Nephron (organoid): ENCODE data around the gene ATP7B.

ENCODE experiments used
- H3K27ac Mint-ChIP-seq, 3 experiments: 2 replicates each; pipeline ENCODE4 v1.8.0; 2020; ENCODE audit warnings: mixed read lengths in 3 of 3, mild to moderate bottlenecking in 2 of 3, moderate library complexity in 1 of 3
- H3K27me3 Mint-ChIP-seq: 2 replicates; pipeline ENCODE4 v1.8.0; 2021; ENCODE audit warnings: low read depth, mild to moderate bottlenecking, moderate library complexity, mixed read lengths
- H3K36me3 Mint-ChIP-seq: 2 replicates; pipeline ENCODE4 v1.8.0; 2020; ENCODE audit warnings: low read depth, mixed read lengths
- H3K4me1 Mint-ChIP-seq: 2 replicates; pipeline ENCODE4 v1.8.0; 2020; ENCODE audit warnings: mixed read lengths
- H3K4me3 Mint-ChIP-seq, 3 experiments: 2 replicates each; pipeline ENCODE4 v1.8.0; 2020; ENCODE audit warnings: mild to moderate bottlenecking in 3 of 3, mixed read lengths in 3 of 3, moderate library complexity in 2 of 3
- H3K9me3 Mint-ChIP-seq: 2 replicates; pipeline ENCODE4 v1.8.0; 2020; ENCODE audit warnings: mixed read lengths
- TF ChIP-seq, protein P1 (sequence below), 3 experiments: fragments of 200-600 bp; sonication (generic); IDR thresholded peaks; one replicate each; pipeline ENCODE4 v1.5.0; 2021; ENCODE audit warnings: antibody characterized with exemption in 3 of 3; ENCODE audit not compliant: unreplicated experiment in 3 of 3

The ATP7B gene

DNA sequence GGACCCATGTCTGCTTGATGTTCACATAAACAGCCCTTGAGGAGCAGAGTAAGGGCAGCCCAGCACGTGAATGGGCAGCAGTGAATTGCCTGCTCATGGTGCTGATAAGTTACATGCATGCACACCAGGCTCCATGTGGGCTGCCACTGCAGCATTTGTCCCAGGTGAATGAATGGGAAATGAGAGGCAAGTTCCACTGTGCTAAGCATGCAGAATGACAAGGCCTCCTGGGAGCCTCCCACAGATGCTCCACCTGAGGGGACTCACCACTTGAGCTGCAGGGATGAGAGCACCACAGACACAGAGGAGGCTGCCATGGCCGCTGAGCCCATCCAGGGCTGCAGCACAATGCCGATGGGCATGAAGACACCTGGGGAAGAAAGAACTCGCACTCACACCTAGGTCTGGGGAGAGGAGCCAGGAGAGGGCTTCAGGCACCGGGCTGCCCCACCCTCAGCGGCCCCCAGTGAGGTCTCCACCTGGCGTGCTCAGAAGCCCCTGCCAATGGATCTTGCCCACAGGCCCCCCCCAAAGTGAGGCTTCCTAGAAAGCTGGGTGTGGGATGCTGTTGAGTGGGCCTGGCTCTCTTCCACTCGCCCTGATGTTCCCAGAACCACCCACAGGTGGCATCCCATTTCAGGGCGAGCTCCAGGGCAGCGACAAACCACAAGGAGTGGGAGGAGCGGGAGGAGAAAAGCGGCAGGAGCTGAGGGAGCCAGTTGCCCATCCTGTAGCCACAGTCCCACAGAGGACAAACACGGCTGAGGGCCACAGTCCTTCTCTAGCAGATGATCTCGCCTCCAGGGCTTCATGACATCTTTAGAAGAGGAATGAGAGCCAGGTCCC, 75.7 kb downstream of the ATP7B start:
- no peaks in the 10 kb centered on the region for H3K9me3 Mint-ChIP-seq
- H3K27me3 Mint-ChIP-seq: peaks cover 4% of the 10 kb centered on the region
- TF ChIP-seq, protein P1, sequence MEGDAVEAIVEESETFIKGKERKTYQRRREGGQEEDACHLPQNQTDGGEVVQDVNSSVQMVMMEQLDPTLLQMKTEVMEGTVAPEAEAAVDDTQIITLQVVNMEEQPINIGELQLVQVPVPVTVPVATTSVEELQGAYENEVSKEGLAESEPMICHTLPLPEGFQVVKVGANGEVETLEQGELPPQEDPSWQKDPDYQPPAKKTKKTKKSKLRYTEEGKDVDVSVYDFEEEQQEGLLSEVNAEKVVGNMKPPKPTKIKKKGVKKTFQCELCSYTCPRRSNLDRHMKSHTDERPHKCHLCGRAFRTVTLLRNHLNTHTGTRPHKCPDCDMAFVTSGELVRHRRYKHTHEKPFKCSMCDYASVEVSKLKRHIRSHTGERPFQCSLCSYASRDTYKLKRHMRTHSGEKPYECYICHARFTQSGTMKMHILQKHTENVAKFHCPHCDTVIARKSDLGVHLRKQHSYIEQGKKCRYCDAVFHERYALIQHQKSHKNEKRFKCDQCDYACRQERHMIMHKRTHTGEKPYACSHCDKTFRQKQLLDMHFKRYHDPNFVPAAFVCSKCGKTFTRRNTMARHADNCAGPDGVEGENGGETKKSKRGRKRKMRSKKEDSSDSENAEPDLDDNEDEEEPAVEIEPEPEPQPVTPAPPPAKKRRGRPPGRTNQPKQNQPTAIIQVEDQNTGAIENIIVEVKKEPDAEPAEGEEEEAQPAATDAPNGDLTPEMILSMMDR (IDR thresholded peaks at IDR 0.05; ENCODE audit: unreplicated experiment in 3 of 3): peak in 2 of 3 experiments; percentile 34 to 36
- H3K4me3 Mint-ChIP-seq: no peak overlapping the region
- H3K4me1 Mint-ChIP-seq: peaks cover 5% of the 10 kb centered on the region
- no peak overlapping the region for H3K27ac Mint-ChIP-seq
- H3K36me3 Mint-ChIP-seq: peaks cover 19% of the 10 kb centered on the region

DNA sequence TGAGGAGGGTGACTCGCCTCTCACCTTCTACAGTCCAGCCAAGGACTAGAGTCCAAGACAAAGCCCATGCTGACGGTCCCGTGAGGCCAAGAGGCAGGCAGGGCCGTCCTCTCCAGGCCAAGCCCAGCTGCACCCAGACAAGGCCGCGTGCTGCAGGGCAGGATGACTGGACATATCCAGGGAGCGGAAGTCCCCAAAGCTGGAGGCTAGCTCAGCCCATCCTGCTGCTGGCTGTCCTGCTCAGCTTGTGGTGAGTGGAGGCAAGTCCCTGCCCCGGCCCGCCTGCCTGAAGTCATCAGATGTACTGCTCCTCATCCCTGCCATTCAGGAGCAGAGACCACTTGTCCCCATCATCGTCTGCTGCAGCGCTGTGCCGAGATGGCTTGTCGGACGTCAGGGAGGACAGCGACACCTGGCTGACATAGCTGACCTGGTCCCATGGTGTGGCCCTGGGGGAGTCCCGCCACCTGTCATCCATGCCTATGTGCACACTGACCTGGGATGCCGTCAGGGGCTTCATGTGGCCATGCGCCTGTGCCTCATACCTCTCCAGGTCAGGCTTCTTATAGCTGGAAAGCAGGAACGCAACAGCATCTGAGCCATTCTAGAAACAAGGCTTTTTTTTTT, 76.7 kb downstream of the ATP7B start:
- no peak overlapping the region for H3K4me3 Mint-ChIP-seq
- peaks cover 2% of the 10 kb centered on the region for H3K27me3 Mint-ChIP-seq
- peaks cover 19% of the 10 kb centered on the region for H3K36me3 Mint-ChIP-seq
- H3K4me1 Mint-ChIP-seq: peaks cover 5% of the 10 kb centered on the region
- no peak overlapping the region for H3K27ac Mint-ChIP-seq
- H3K9me3 Mint-ChIP-seq: no peaks in the 10 kb centered on the region
- TF ChIP-seq, protein P1 (IDR thresholded peaks at IDR 0.05; ENCODE audit: unreplicated experiment in 3 of 3): no peak

DNA sequence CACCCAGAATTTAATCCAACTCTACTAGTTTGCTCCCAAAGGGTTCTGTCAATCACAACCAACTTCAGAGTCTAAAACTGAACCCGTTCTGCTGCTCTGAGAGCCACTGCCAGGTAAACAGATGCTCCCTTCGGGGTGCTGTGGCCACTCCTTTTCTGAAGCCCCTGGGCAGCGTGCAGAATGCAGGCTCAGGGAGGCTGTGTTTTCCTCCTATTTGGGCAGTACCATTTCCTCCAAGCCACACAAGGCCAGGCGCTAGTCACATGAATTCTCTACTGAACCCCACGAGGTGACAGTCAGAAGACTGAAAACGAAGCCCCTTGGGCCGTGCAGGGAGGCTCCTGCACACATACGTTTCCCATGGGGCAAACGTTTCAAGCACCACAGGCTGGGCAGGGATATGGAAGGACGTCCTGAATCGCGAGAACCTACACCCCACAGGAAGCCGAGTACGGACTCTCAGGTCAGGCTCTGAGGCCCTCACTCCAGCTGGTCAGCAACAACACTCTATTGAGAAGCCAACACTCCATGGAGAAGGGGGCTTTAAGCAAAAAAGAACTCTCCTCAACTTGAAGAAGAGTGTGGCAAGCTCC, 77.7 kb downstream of the ATP7B start:
- Mint-ChIP-seq H3K4me3 (no peak overlapping the region), H3K9me3 (no peaks in the 10 kb centered on the region), H3K27ac (no peak overlapping the region), H3K27me3 (no peaks in the 10 kb centered on the region), H3K4me1 (peaks cover 2% of the 10 kb centered on the region), H3K36me3 (peaks cover 11% of the 10 kb centered on the region)
- TF ChIP-seq, protein P1 (IDR thresholded peaks at IDR 0.05; ENCODE audit: unreplicated experiment in 3 of 3): no peak

DNA sequence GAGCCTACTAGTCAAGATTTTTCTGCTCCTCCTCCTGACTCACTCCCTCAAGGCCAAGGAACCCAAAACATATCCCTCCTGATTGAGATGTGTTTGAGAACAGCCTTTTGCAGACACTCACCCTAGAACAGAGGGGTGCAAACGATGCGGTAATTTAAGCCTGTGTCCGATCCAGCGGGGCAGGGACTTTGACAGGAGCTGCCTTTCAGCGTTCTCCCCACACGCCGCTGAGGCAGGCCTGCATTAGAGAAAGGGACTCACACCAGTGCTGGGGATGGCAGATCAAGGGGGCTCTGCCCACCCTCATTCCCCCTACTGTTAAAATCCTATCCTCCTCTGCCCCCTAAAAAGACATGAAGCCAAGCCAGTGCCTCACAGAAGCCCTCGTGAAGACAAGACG, 79.0 kb downstream of the ATP7B start:
- H3K36me3 Mint-ChIP-seq: peaks cover 3% of the 10 kb centered on the region
- TF ChIP-seq, protein P1 (IDR thresholded peaks at IDR 0.05; ENCODE audit: unreplicated experiment in 3 of 3): no peak
- no peak overlapping the region for H3K4me3 Mint-ChIP-seq
- H3K27ac Mint-ChIP-seq: no peak overlapping the region
- H3K9me3 Mint-ChIP-seq: no peaks in the 10 kb centered on the region
- no peaks in the 10 kb centered on the region for H3K27me3 Mint-ChIP-seq
- H3K4me1 Mint-ChIP-seq: no peaks in the 10 kb centered on the region

DNA sequence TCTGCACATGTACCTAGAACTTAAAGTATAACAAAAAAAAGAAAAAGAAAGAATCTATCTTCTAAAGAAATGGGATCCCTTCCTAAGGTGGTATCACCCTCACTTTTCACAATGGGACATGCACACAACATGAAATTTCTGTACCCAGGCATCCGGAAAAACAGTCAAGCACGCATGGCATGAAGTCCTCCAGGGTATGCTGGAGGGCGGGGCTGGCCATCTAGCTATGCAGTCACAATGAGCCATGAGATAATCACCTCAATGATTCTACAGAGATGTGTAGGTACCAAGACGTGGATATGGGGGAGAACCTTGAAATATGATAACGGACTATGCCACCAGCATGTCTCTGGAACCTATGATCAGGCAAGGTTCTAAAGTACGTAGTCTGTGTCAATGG, 79.6 kb downstream of the ATP7B start:
- Mint-ChIP-seq H3K27ac (no peak overlapping the region), H3K36me3 (peaks cover 3% of the 10 kb centered on the region), H3K4me3 (no peak overlapping the region), H3K27me3 (no peaks in the 10 kb centered on the region), H3K4me1 (no peaks in the 10 kb centered on the region), H3K9me3 (no peaks in the 10 kb centered on the region)
- TF ChIP-seq, protein P1 (IDR thresholded peaks at IDR 0.05; ENCODE audit: unreplicated experiment in 3 of 3): no peak
